Measurements from ENCODE around the gene ANXA2R. TPM values are rescaled to one million over a fixed set of nuclear protein-coding genes. Genes with fewer than 3 reads are reported as not detected.
A peak's percentile ranks its signal among the peaks of the same experiment; 100 is the strongest.

ANXA2R gene
- total and polyA plus RNA-seq, 9 of the 15 experiments (the other 6 are each of a cell fraction or from before 2014, with no cell fraction given) = 2.1 to 4.8 (median 3.4) TPM

DNA sequence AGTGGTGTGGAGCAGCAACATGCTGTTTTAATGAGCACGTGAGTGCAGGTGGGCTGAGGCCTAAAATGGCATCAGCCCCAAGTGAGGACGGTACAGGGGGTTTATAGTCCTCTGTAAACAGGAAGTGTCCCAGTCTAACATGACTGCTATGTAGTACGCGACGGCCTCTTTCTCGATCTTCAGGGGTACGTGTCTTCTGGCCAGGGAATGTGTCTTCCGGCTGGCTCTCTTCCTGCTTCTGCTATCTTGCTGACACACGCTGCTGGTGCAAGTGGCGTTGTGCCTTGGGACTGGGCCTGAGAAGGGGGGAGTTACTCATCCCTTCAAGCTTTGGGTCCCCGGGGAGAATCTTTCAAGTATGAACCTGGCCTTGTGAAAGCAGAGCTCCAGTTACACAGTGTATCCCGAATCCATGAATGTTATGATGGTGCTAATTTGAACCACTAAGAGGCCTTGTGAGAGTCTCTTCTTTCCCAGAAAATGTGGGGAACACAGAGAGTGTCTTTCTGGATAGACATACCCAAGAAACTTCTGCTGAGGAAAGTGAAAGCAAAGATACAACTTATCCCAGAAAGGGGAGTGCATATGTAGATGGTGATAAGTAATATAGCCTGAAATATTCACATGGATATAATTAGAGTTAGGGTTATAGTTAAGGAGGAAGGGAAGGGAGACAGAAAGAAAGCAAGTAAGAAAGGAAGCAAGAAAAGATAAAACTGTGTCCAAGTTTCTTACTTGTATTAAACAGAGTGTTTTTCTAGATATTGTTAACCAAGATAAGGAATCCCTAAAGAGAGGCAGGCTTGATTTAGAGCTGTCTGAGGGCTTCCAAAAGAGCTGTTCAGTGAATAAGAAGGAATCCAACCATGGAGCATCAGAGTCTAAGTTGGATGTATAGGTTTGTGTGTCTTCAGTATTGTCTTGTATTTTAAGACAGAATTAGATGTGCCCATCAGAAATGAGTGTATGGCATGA lies 35.5 kb upstream of the ANXA2R start (continued):
- peak; percentile 96 for TF ChIP-seq MGA (IDR thresholded peaks at IDR 0.05)
- no peak for TF ChIP-seq DDX20 (tag; IDR thresholded peaks at IDR 0.05; ENCODE audit: low read depth)
- TF ChIP-seq BHLHE40 (IDR thresholded peaks at IDR 0.05; ENCODE audit: low read length) = peak; percentile 84
- TF ChIP-seq KAT7 (CRISPR knock-in tag; IDR thresholded peaks at IDR 0.05; ENCODE audit: borderline replicate concordance) = no peak; the same call in 1 of the 2 replicates
- no peak for TF ChIP-seq ZNF124 (CRISPR knock-in tag; IDR thresholded peaks at IDR 0.05)
- 0 out of 2 replicates have a peak, but pooled peaks have one; percentile 36 for TF ChIP-seq SP1 (CRISPR knock-in tag; IDR thresholded peaks at IDR 0.05)
- TF ChIP-seq ZBTB8A (IDR thresholded peaks at IDR 0.05; ENCODE audit: partially characterized antibody) = no peak
- TF ChIP-seq ZNF644 (tag; IDR thresholded peaks at IDR 0.05; ENCODE audit: low read depth) = peak; percentile 63; the same call in 1 of the 2 replicates
- TF ChIP-seq SMAD3 (CRISPR knock-in tag; conservative IDR thresholded peaks at IDR 0.05) = peak; percentile 53; the same call in 1 of the 2 replicates
- TF ChIP-seq TFAM (CRISPR knock-in tag; conservative IDR thresholded peaks at IDR 0.05) = no peak
- TF ChIP-seq ZBTB1 (CRISPR knock-in tag; IDR thresholded peaks at IDR 0.05; ENCODE audit: borderline replicate concordance, low read depth) = no peak
- peak; percentile 36 for TF ChIP-seq ASH1L (IDR thresholded peaks at IDR 0.05; ENCODE audit: borderline replicate concordance, low read depth, partially characterized antibody)
- TF ChIP-seq, protein P1, sequence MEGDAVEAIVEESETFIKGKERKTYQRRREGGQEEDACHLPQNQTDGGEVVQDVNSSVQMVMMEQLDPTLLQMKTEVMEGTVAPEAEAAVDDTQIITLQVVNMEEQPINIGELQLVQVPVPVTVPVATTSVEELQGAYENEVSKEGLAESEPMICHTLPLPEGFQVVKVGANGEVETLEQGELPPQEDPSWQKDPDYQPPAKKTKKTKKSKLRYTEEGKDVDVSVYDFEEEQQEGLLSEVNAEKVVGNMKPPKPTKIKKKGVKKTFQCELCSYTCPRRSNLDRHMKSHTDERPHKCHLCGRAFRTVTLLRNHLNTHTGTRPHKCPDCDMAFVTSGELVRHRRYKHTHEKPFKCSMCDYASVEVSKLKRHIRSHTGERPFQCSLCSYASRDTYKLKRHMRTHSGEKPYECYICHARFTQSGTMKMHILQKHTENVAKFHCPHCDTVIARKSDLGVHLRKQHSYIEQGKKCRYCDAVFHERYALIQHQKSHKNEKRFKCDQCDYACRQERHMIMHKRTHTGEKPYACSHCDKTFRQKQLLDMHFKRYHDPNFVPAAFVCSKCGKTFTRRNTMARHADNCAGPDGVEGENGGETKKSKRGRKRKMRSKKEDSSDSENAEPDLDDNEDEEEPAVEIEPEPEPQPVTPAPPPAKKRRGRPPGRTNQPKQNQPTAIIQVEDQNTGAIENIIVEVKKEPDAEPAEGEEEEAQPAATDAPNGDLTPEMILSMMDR (IDR thresholded peaks at IDR 0.05 in 2 of 3, conservative IDR thresholded peaks at IDR 0.05 in 1 of 3; ENCODE audit: insufficient read depth in 2 of 3, low read depth in 1 of 3, low read length in 3 of 3) = peak in 2 of 3 experiments; percentile 12; a peak in 2 of 6 replicates

Measured in K562 (cell line).